Astrocyte (in vitro differentiated cells and primary cell): ENCODE measurements around the gene EIF1. TPM values are rescaled to one million over a fixed set of nuclear protein-coding genes. Genes with fewer than 3 reads are reported as not detected.
A peak's percentile ranks its signal among the peaks of the same experiment; 100 is the strongest.

Source experiments
- DNase-seq: peaks from one replicate; pipeline ENCODE4 v3.0.0-alpha.2; 2010; ENCODE audit warnings: low read depth
- FAIRE-seq: peaks from 2 replicates; lab custom pipeline; 2011; peaks lifted over from hg19 to GRCh38; lab: Jason Lieb, UNC
- H2AFZ ChIP-seq: 2 replicates; pipeline ENCODE4 v1.6.0; 2012; ENCODE audit warnings: low read depth, low read length, inconsistent platforms
- H3K27ac ChIP-seq: 2 replicates; pipeline ENCODE4 v1.5.1; 2011; ENCODE audit warnings: low read depth, low read length, inconsistent platforms
- H3K27me3 ChIP-seq: 2 replicates; pipeline ENCODE4 v1.6.0; 2011; ENCODE audit warnings: low read length, inconsistent platforms; ENCODE audit not compliant: insufficient read depth
- H3K36me3 ChIP-seq: 2 replicates; pipeline ENCODE4 v1.5.1; 2011; ENCODE audit warnings: low read length, inconsistent platforms; ENCODE audit not compliant: insufficient read depth
- H3K4me1 ChIP-seq: 2 replicates; pipeline ENCODE4 v1.5.1; 2011; ENCODE audit warnings: low read length, inconsistent platforms; ENCODE audit not compliant: insufficient read depth
- H3K4me2 ChIP-seq: 2 replicates; pipeline ENCODE4 v1.6.0; 2012; ENCODE audit warnings: low read length, inconsistent platforms
- H3K4me3 ChIP-seq: 2 replicates; pipeline ENCODE4 v1.5.1; 2011; ENCODE audit warnings: low read depth, mild to moderate bottlenecking, low read length, inconsistent platforms; ENCODE audit not compliant: insufficient read depth
- H3K79me2 ChIP-seq: 2 replicates; pipeline ENCODE4 v1.6.0; 2012; ENCODE audit warnings: mild to moderate bottlenecking, low read length, inconsistent platforms; ENCODE audit not compliant: insufficient read depth
- H3K9ac ChIP-seq: 2 replicates; pipeline ENCODE4 v1.6.0; 2012; ENCODE audit warnings: mild to moderate bottlenecking, low read length, inconsistent platforms
- H3K9me3 ChIP-seq: 2 replicates; pipeline ENCODE4 v1.5.1; 2012; ENCODE audit warnings: low read depth, mild to moderate bottlenecking, low read length, inconsistent platforms; ENCODE audit not compliant: insufficient read depth
- H4K20me1 ChIP-seq: 2 replicates; pipeline ENCODE4 v1.6.0; 2012; ENCODE audit warnings: low read length, inconsistent platforms; ENCODE audit not compliant: insufficient read depth
- H3K27ac Mint-ChIP-seq: one replicate; pipeline ENCODE4 v1.8.0; 2021; ENCODE audit warnings: mild to moderate bottlenecking, mixed read lengths; ENCODE audit not compliant: unreplicated experiment
- H3K27me3 Mint-ChIP-seq: one replicate; pipeline ENCODE4 v1.8.0; 2021; ENCODE audit warnings: low read depth, mixed read lengths; ENCODE audit not compliant: unreplicated experiment
- H3K36me3 Mint-ChIP-seq: one replicate; pipeline ENCODE4 v1.8.0; 2021; ENCODE audit warnings: low read depth, mixed read lengths; ENCODE audit not compliant: unreplicated experiment
- H3K4me1 Mint-ChIP-seq: one replicate; pipeline ENCODE4 v1.8.0; 2021; ENCODE audit warnings: low read depth, mixed read lengths; ENCODE audit not compliant: unreplicated experiment
- H3K4me3 Mint-ChIP-seq: one replicate; pipeline ENCODE4 v1.8.0; 2021; ENCODE audit warnings: mild to moderate bottlenecking, moderate library complexity, mixed read lengths; ENCODE audit not compliant: unreplicated experiment
- H3K9me3 Mint-ChIP-seq: one replicate; pipeline ENCODE4 v1.8.0; 2021; ENCODE audit warnings: mild to moderate bottlenecking, mixed read lengths; ENCODE audit not compliant: unreplicated experiment
- CTCF ChIP-seq: IDR thresholded peaks from 2 replicates; pipeline ENCODE4 v1.5.1; 2011; ENCODE audit warnings: low read depth, mild to moderate bottlenecking, inconsistent platforms, low read length, moderate library complexity; ENCODE audit not compliant: insufficient read depth
- EZH2 ChIP-seq: IDR thresholded peaks from 2 replicates; pipeline ENCODE4 v1.6.1; 2012; ENCODE audit warnings: mild to moderate bottlenecking, low read length, inconsistent platforms; ENCODE audit not compliant: insufficient read depth
- total RNA-seq: library from RNA; stranded (reverse); gene quantifications from 2 replicates; pipeline ENCODE4 v1.2.1, GENCODE V29; 2021

The EIF1 gene
- total RNA-seq, 1 donor from 2014 or later: 767 TPM

GRCh38 chr17:41676058-41676419 is 12.6 kb upstream of the EIF1 start:
- Mint-ChIP-seq H3K27me3 (no peaks in the 10 kb centered on the region), H3K27ac (peak overlapping the region; percentile 38), H3K4me3 (no peak overlapping the region), H3K4me1 (peaks cover 14% of the 10 kb centered on the region), H3K36me3 (no peaks in the 10 kb centered on the region), H3K9me3 (peaks cover 3% of the 10 kb centered on the region)
- H4K20me1 ChIP-seq: no peaks in the 10 kb centered on the region
- no peaks in the 10 kb centered on the region for H3K36me3 ChIP-seq
- FAIRE-seq (no peak), DNase-seq (no peak)
- H3K4me1 ChIP-seq: peaks cover 12% of the 10 kb centered on the region
- H3K4me2 ChIP-seq: no peak overlapping the region
- no peak overlapping the region for H3K4me3 ChIP-seq
- TF ChIP-seq EZH2 (no peak), CTCF (no peak)
- H3K27ac ChIP-seq: no peak overlapping the region
- H3K27me3 ChIP-seq: no peaks in the 10 kb centered on the region
- no peaks in the 10 kb centered on the region for H3K79me2 ChIP-seq
- no peaks in the 10 kb centered on the region for H3K9me3 ChIP-seq
- no peak overlapping the region for H2AFZ ChIP-seq
- no peak overlapping the region for H3K9ac ChIP-seq

GRCh38 chr17:41678411-41678906 is 10.2 kb upstream of the EIF1 start:
- peak overlapping the region; percentile 58 for H3K4me3 Mint-ChIP-seq
- H3K79me2 ChIP-seq: no peaks in the 10 kb centered on the region
- H3K36me3 Mint-ChIP-seq: peaks cover 3% of the 10 kb centered on the region
- TF ChIP-seq EZH2 (no peak), CTCF (no peak)
- H3K9ac ChIP-seq: peak overlapping the region; percentile 35
- H2AFZ ChIP-seq: peak overlapping the region; percentile 62
- H3K4me1 Mint-ChIP-seq: peaks cover 12% of the 10 kb centered on the region
- peaks cover 3% of the 10 kb centered on the region for H3K9me3 Mint-ChIP-seq
- H3K36me3 ChIP-seq: no peaks in the 10 kb centered on the region
- no peak for FAIRE-seq
- peak overlapping the region; percentile 83 for H3K4me2 ChIP-seq
- DNase-seq: no peak
- peak overlapping the region; percentile 36 for H3K4me3 ChIP-seq
- no peaks in the 10 kb centered on the region for H3K9me3 ChIP-seq
- peak overlapping the region; percentile 7 for H3K27ac ChIP-seq
- H3K4me1 ChIP-seq: peaks cover 12% of the 10 kb centered on the region
- no peaks in the 10 kb centered on the region for H4K20me1 ChIP-seq
- H3K27ac Mint-ChIP-seq: peak overlapping the region; percentile 92
- peaks cover 4% of the 10 kb centered on the region for H3K27me3 Mint-ChIP-seq
- no peaks in the 10 kb centered on the region for H3K27me3 ChIP-seq

- TF ChIP-seq CTCF: no peak
- no peak for TF ChIP-seq EZH2
- peak overlapping the region; percentile 58 for H3K4me3 Mint-ChIP-seq
- peak overlapping the region; percentile 92 for H3K27ac Mint-ChIP-seq
- Histone ChIP-seq H3K9ac (peak overlapping the region; percentile 35), H3K9me3 (no peaks in the 10 kb centered on the region), H3K4me1 (peaks cover 12% of the 10 kb centered on the region), H3K4me3 (peak overlapping the region; percentile 36), H3K36me3 (no peaks in the 10 kb centered on the region), H3K27me3 (peaks cover 3% of the 10 kb centered on the region), H2AFZ (peak overlapping the region; percentile 62), H3K27ac (peak overlapping the region; percentile 7), H4K20me1 (no peaks in the 10 kb centered on the region), H3K4me2 (peak overlapping the region; percentile 83), H3K79me2 (no peaks in the 10 kb centered on the region)
- peaks cover 3% of the 10 kb centered on the region for H3K36me3 Mint-ChIP-seq
- H3K27me3 Mint-ChIP-seq: peaks cover 4% of the 10 kb centered on the region
- no peak for FAIRE-seq
- H3K4me1 Mint-ChIP-seq: peaks cover 12% of the 10 kb centered on the region
- peak; percentile 74 for DNase-seq
- H3K9me3 Mint-ChIP-seq: peaks cover 3% of the 10 kb centered on the region
Measured at GRCh38 chr17:41678907-41679739, 9.6 kb upstream of the EIF1 start.
